ENCODE data around the gene BTBD2.
A peak's percentile ranks its signal among the peaks of the same experiment; 100 is the strongest.

BTBD2 gene

GRCh38 chr19:1974381-1975161 is 40.9 kb downstream of the BTBD2 start:
- Mint-ChIP-seq H3K4me3 (no peak overlapping the region), H3K36me3 (ENCODE audit: insufficient read depth) (peaks cover 16% of the 10 kb centered on the region), H3K4me1 (peaks cover 9% of the 10 kb centered on the region), H3K27ac (ENCODE audit: low read depth) (no peak overlapping the region), H3K27me3 (no peaks in the 10 kb centered on the region), H3K9me3 (no peaks in the 10 kb centered on the region)
- DNase-seq (ENCODE audit: low spot score in 2 of 2), result no peak
- ATAC-seq (replicated peaks; ENCODE audit: extremely low read depth, poor library complexity, severe bottlenecking), result no peak

- Mint-ChIP-seq H3K36me3 (ENCODE audit: insufficient read depth) (peaks cover 12% of the 10 kb centered on the region), H3K4me1 (peaks cover 21% of the 10 kb centered on the region), H3K4me3 (no peak overlapping the region), H3K9me3 (no peaks in the 10 kb centered on the region), H3K27me3 (no peaks in the 10 kb centered on the region), H3K27ac (ENCODE audit: low read depth) (no peak overlapping the region)
- no peak for ATAC-seq (replicated peaks; ENCODE audit: extremely low read depth, poor library complexity, severe bottlenecking)
- DNase-seq (ENCODE audit: low spot score in 2 of 2), result no peak
These were observed 44.6 kb downstream of the BTBD2 start for GRCh38 chr19:1970806-1971502.

GRCh38 chr19:1970003-1970805 is 45.3 kb downstream of the BTBD2 start:
- no peak for ATAC-seq (replicated peaks; ENCODE audit: extremely low read depth, poor library complexity, severe bottlenecking)
- H3K9me3 Mint-ChIP-seq, result no peaks in the 10 kb centered on the region
- DNase-seq (ENCODE audit: low spot score in 2 of 2), result no peak

GRCh38 chr19:1969176-1970002 is 46.1 kb downstream of the BTBD2 start:
- DNase-seq (ENCODE audit: low spot score in 2 of 2) (no peak), ATAC-seq (replicated peaks; ENCODE audit: extremely low read depth, poor library complexity, severe bottlenecking) (no peak)
- Mint-ChIP-seq H3K36me3 (ENCODE audit: insufficient read depth) (peaks cover 16% of the 10 kb centered on the region), H3K9me3 (no peaks in the 10 kb centered on the region), H3K27ac (ENCODE audit: low read depth) (peak overlapping the region; percentile 49), H3K27me3 (no peaks in the 10 kb centered on the region), H3K4me3 (no peak overlapping the region), H3K4me1 (peaks cover 23% of the 10 kb centered on the region)

More at GRCh38 chr19:1970003-1970805, 45.3 kb downstream of the BTBD2 start:
- H3K27me3 Mint-ChIP-seq, result no peaks in the 10 kb centered on the region
- no peak overlapping the region for H3K4me3 Mint-ChIP-seq
- peaks cover 23% of the 10 kb centered on the region for H3K4me1 Mint-ChIP-seq
- H3K27ac Mint-ChIP-seq (ENCODE audit: low read depth), result no peak overlapping the region
- peaks cover 14% of the 10 kb centered on the region for H3K36me3 Mint-ChIP-seq (ENCODE audit: insufficient read depth)

- ATAC-seq (replicated peaks; ENCODE audit: extremely low read depth, poor library complexity, severe bottlenecking) (no peak), DNase-seq (ENCODE audit: low spot score in 2 of 2) (no peak)
- Mint-ChIP-seq H3K4me1 (peaks cover 17% of the 10 kb centered on the region), H3K9me3 (no peaks in the 10 kb centered on the region), H3K4me3 (peak overlapping the region; percentile 23), H3K36me3 (ENCODE audit: insufficient read depth) (peaks cover 16% of the 10 kb centered on the region), H3K27me3 (no peaks in the 10 kb centered on the region), H3K27ac (ENCODE audit: low read depth) (peak overlapping the region; percentile 49)
These were observed 47.0 kb downstream of the BTBD2 start for GRCh38 chr19:1968279-1969175.

GRCh38 chr19:1967087-1967608 is 48.4 kb downstream of the BTBD2 start:
- ATAC-seq (replicated peaks; ENCODE audit: extremely low read depth, poor library complexity, severe bottlenecking), result peak; percentile 76
- H3K4me1 Mint-ChIP-seq, result peaks cover 14% of the 10 kb centered on the region
- no peaks in the 10 kb centered on the region for H3K27me3 Mint-ChIP-seq
- peaks cover 15% of the 10 kb centered on the region for H3K36me3 Mint-ChIP-seq (ENCODE audit: insufficient read depth)
- DNase-seq (ENCODE audit: low spot score in 2 of 2), result peak; percentile 39 to 48
- no peaks in the 10 kb centered on the region for H3K9me3 Mint-ChIP-seq
- H3K4me3 Mint-ChIP-seq, result peak overlapping the region; percentile 68
- peak overlapping the region; percentile 79 for H3K27ac Mint-ChIP-seq (ENCODE audit: low read depth)

GRCh38 chr19:1962674-1963073 is 52.8 kb downstream of the BTBD2 start:
- Mint-ChIP-seq H3K27ac (ENCODE audit: low read depth) (no peak overlapping the region), H3K4me3 (no peak overlapping the region), H3K9me3 (no peaks in the 10 kb centered on the region), H3K27me3 (no peaks in the 10 kb centered on the region), H3K36me3 (ENCODE audit: insufficient read depth) (peaks cover 23% of the 10 kb centered on the region), H3K4me1 (peaks cover 19% of the 10 kb centered on the region)
- ATAC-seq (replicated peaks; ENCODE audit: extremely low read depth, poor library complexity, severe bottlenecking) (no peak), DNase-seq (ENCODE audit: low spot score in 2 of 2) (no peak)

- Mint-ChIP-seq H3K4me3 (no peak overlapping the region), H3K27me3 (no peaks in the 10 kb centered on the region), H3K9me3 (no peaks in the 10 kb centered on the region), H3K4me1 (peaks cover 19% of the 10 kb centered on the region), H3K36me3 (ENCODE audit: insufficient read depth) (peaks cover 28% of the 10 kb centered on the region), H3K27ac (ENCODE audit: low read depth) (peak overlapping the region; percentile 29)
- no peak for ATAC-seq (replicated peaks; ENCODE audit: extremely low read depth, poor library complexity, severe bottlenecking)
- DNase-seq (ENCODE audit: low spot score in 2 of 2), result no peak
These were observed 54.3 kb downstream of the BTBD2 start for GRCh38 chr19:1961000-1961883.

- no peak overlapping the region for H3K27ac Mint-ChIP-seq (ENCODE audit: low read depth)
- ATAC-seq (replicated peaks; ENCODE audit: extremely low read depth, poor library complexity, severe bottlenecking), result no peak
These were observed 55.5 kb downstream of the BTBD2 start for GRCh38 chr19:1959928-1960589.

GRCh38 chr19:1957562-1958248 is 57.8 kb downstream of the BTBD2 start:
- no peaks in the 10 kb centered on the region for H3K27me3 Mint-ChIP-seq

More at GRCh38 chr19:1959928-1960589, 55.5 kb downstream of the BTBD2 start:
- H3K9me3 Mint-ChIP-seq, result no peaks in the 10 kb centered on the region
- H3K36me3 Mint-ChIP-seq (ENCODE audit: insufficient read depth), result peaks cover 24% of the 10 kb centered on the region
- DNase-seq (ENCODE audit: low spot score in 2 of 2), result no peak
- peaks cover 15% of the 10 kb centered on the region for H3K4me1 Mint-ChIP-seq
- no peak overlapping the region for H3K4me3 Mint-ChIP-seq
- H3K27me3 Mint-ChIP-seq, result no peaks in the 10 kb centered on the region

More at GRCh38 chr19:1957562-1958248, 57.8 kb downstream of the BTBD2 start:
- no peak for DNase-seq (ENCODE audit: low spot score in 2 of 2)
- Mint-ChIP-seq H3K27ac (ENCODE audit: low read depth) (no peak overlapping the region), H3K36me3 (ENCODE audit: insufficient read depth) (peaks cover 24% of the 10 kb centered on the region), H3K4me3 (no peak overlapping the region), H3K4me1 (peaks cover 15% of the 10 kb centered on the region), H3K9me3 (no peaks in the 10 kb centered on the region)
- no peak for ATAC-seq (replicated peaks; ENCODE audit: extremely low read depth, poor library complexity, severe bottlenecking)
